ENCODE measurements around the gene ACBD6. TPM values are rescaled to one million over a fixed set of nuclear protein-coding genes. Genes with fewer than 3 reads are reported as not detected.

The ACBD6 gene
- total RNA-seq, 1 experiment from 2014 or later, result 48.5 TPM

DNA sequence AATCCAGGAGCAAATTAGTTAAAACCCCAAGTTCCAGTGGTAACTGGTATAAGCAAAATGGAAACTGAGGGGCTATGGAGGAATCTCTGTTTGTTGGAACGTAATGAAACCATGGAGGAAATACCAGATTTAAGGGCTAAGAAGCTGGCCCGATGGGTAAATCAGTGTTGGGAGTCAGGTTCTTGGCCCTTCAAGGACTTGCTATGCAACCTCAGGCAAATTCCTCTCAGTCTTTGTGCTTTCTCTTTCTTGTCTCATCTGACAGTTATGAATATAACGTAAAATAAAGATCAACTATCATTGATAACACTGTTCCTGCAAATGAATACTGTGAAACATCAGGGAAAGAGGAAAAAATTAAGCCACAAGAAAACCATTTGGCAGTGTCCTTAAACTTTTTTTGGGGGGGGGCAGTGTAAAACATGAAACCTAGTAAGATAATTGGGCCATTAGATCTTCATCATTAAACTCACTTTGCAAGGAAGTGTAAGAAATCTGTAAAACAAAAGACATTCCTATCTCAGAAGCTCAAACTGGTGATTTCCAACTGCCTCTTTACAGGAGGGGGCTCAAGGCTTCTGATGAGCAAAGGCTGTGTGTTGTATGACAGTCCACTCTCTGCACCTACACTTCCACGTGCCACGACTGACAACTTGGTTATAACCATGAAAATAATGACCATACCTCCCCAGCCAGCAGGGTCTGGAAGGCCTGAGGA is 224.7 kb downstream of the ACBD6 start:
- Histone ChIP-seq H3K4me1 (ENCODE audit: control insufficient read depth, insufficient read depth, low read length) (no peaks in the 10 kb centered on the region), H3K4me3 (ENCODE audit: low read depth in 2 of 2, low read length in 2 of 2) (no peak overlapping the region), H3K36me3 (ENCODE audit: control insufficient read depth, insufficient read depth, low read length) (no peaks in the 10 kb centered on the region), H3K27me3 (ENCODE audit: control insufficient read depth, insufficient read depth, low read length) (no peaks in the 10 kb centered on the region), H3K9me3 (ENCODE audit: control insufficient read depth, insufficient read depth, low read depth, low read length) (no peaks in the 10 kb centered on the region), H3K27ac (ENCODE audit: low read length) (no peak overlapping the region)
- in situ Hi-C loops (cut with HindIII; ENCODE audit: low pct_unique_long_range_greater_than_20kb, low sequenced_read_pairs), result no loop called here
- ATAC-seq, result no peak
- BruUV-seq (replicated peaks), result no TSS peak
- intact Hi-C loops (cut with micrococcal nuclease; ENCODE audit: unreplicated experiment), result no loop called here
- ChIA-PET CTCF (interaction anchor here (0.6 kb wide), 1 partner anchor 75 kb away, joined by 5 read pairs; no protein-coding TSS in a partner anchor), POLR2A (no interaction called here)
- DNase-seq (ENCODE audit: low read depth, low spot score), result no peak
- TF ChIP-seq POLR2AphosphoS5 (IDR thresholded peaks at IDR 0.05; ENCODE audit: low read depth, low read length) (no peak), TCF7L2 (IDR thresholded peaks at IDR 0.05; ENCODE audit: low read depth, low read length) (no peak), REST (IDR thresholded peaks at IDR 0.05; ENCODE audit: insufficient read depth in 1 of 2, low read depth in 2 of 2, low read length in 1 of 2) (no peak), SIN3A (IDR thresholded peaks at IDR 0.05; ENCODE audit: borderline replicate concordance, insufficient read depth, low read depth, low read length) (no peak)
- TF ChIP-seq, protein P1, sequence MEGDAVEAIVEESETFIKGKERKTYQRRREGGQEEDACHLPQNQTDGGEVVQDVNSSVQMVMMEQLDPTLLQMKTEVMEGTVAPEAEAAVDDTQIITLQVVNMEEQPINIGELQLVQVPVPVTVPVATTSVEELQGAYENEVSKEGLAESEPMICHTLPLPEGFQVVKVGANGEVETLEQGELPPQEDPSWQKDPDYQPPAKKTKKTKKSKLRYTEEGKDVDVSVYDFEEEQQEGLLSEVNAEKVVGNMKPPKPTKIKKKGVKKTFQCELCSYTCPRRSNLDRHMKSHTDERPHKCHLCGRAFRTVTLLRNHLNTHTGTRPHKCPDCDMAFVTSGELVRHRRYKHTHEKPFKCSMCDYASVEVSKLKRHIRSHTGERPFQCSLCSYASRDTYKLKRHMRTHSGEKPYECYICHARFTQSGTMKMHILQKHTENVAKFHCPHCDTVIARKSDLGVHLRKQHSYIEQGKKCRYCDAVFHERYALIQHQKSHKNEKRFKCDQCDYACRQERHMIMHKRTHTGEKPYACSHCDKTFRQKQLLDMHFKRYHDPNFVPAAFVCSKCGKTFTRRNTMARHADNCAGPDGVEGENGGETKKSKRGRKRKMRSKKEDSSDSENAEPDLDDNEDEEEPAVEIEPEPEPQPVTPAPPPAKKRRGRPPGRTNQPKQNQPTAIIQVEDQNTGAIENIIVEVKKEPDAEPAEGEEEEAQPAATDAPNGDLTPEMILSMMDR (IDR thresholded peaks at IDR 0.05), result no peak

DNA sequence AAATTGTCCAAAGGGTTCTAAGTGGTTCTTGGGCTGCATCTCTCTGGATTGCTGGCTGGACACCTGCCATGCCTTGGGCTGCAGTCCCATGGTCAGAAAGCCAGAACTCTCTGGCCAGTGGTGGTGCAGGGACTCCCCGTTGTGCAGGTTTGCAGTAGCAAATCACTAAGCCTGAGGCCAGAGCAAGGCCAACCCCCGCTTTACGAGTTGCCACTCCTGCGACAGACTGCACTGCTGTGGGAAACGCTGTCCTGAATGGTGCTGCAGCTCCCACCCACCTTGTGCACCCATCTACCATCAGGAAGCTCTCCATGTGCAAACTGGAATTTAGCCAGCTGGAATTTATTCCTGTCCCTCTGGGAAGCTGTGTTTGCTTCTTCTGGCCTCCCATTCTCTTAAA is 226.7 kb downstream of the ACBD6 start:
- Histone ChIP-seq H3K27me3 (ENCODE audit: control insufficient read depth, insufficient read depth, low read length) (no peaks in the 10 kb centered on the region), H3K4me1 (ENCODE audit: control insufficient read depth, insufficient read depth, low read length) (no peaks in the 10 kb centered on the region), H3K27ac (ENCODE audit: low read length) (no peak overlapping the region), H3K4me3 (ENCODE audit: low read depth in 2 of 2, low read length in 2 of 2) (no peak overlapping the region), H3K36me3 (ENCODE audit: control insufficient read depth, insufficient read depth, low read length) (no peaks in the 10 kb centered on the region), H3K9me3 (ENCODE audit: control insufficient read depth, insufficient read depth, low read depth, low read length) (no peaks in the 10 kb centered on the region)
- TF ChIP-seq REST (IDR thresholded peaks at IDR 0.05; ENCODE audit: insufficient read depth in 1 of 2, low read depth in 2 of 2, low read length in 1 of 2) (no peak), TCF7L2 (IDR thresholded peaks at IDR 0.05; ENCODE audit: low read depth, low read length) (no peak), POLR2AphosphoS5 (IDR thresholded peaks at IDR 0.05; ENCODE audit: low read depth, low read length) (no peak), SIN3A (IDR thresholded peaks at IDR 0.05; ENCODE audit: borderline replicate concordance, insufficient read depth, low read depth, low read length) (no peak)
- TF ChIP-seq, protein P1 (IDR thresholded peaks at IDR 0.05), result no peak
- CTCF ChIA-PET, result no interaction called here
- no peak for DNase-seq (ENCODE audit: low read depth, low spot score)
- BruUV-seq (replicated peaks), result no TSS peak
- no peak for ATAC-seq
- POLR2A ChIA-PET, result no interaction called here
- intact Hi-C loops (cut with micrococcal nuclease; ENCODE audit: unreplicated experiment), result no loop called here
- in situ Hi-C loops (cut with HindIII; ENCODE audit: low pct_unique_long_range_greater_than_20kb, low sequenced_read_pairs), result no loop called here

Data from Panc1 (cell line).